ENCODE data around the gene CASS4.

CASS4 gene

GRCh38 chr20:56469077-56469449 lies 57.0 kb downstream of the CASS4 start:
- TF ChIP-seq NFIC (IDR thresholded peaks at IDR 0.05) (no peak), TAF1 (IDR thresholded peaks at IDR 0.05; ENCODE audit: low read depth) (no peak), YY1 (IDR thresholded peaks at IDR 0.05; ENCODE audit: low read depth) (no peak), CREB1 (IDR thresholded peaks at IDR 0.05; ENCODE audit: low read depth) (no peak)

- TF ChIP-seq TAF1 (IDR thresholded peaks at IDR 0.05; ENCODE audit: low read depth), result no peak
- TF ChIP-seq TEAD4 (IDR thresholded peaks at IDR 0.05), result no peak
- no peak for TF ChIP-seq CREB1 (IDR thresholded peaks at IDR 0.05; ENCODE audit: low read depth)
- no peak for TF ChIP-seq EP300 (IDR thresholded peaks at IDR 0.05; ENCODE audit: borderline replicate concordance)
- TF ChIP-seq USF1 (IDR thresholded peaks at IDR 0.05), result no peak
- no peak for TF ChIP-seq CEBPB (IDR thresholded peaks at IDR 0.05)
- no peak for TF ChIP-seq REST (IDR thresholded peaks at IDR 0.05; ENCODE audit: low read depth)
- TF ChIP-seq ZBTB7A (IDR thresholded peaks at IDR 0.05; ENCODE audit: low read depth), result no peak
- no peak for TF ChIP-seq YY1 (IDR thresholded peaks at IDR 0.05; ENCODE audit: low read depth)
- TF ChIP-seq EGR1 (IDR thresholded peaks at IDR 0.05), result no peak
- no peak for TF ChIP-seq RAD21 (IDR thresholded peaks at IDR 0.05; ENCODE audit: low read depth)
Observed at GRCh38 chr20:56483970-56484369, 71.9 kb downstream of the CASS4 start.

- TF ChIP-seq FOXM1 (IDR thresholded peaks at IDR 0.05; ENCODE audit: borderline replicate concordance, low read depth), result no peak
- TF ChIP-seq USF1 (IDR thresholded peaks at IDR 0.05), result no peak
- no peak for TF ChIP-seq REST (IDR thresholded peaks at IDR 0.05; ENCODE audit: low read depth)
- TF ChIP-seq EGR1 (IDR thresholded peaks at IDR 0.05), result no peak
- TF ChIP-seq CREB1 (IDR thresholded peaks at IDR 0.05; ENCODE audit: low read depth), result no peak
- no peak for TF ChIP-seq MAX (IDR thresholded peaks at IDR 0.05)
- TF ChIP-seq ZBTB7A (IDR thresholded peaks at IDR 0.05; ENCODE audit: low read depth), result no peak
- no peak for TF ChIP-seq NFIC (IDR thresholded peaks at IDR 0.05)
- TF ChIP-seq EP300 (IDR thresholded peaks at IDR 0.05; ENCODE audit: borderline replicate concordance), result no peak
- no peak for TF ChIP-seq YY1 (IDR thresholded peaks at IDR 0.05; ENCODE audit: low read depth)
Observed at GRCh38 chr20:56487216-56487615, 75.2 kb downstream of the CASS4 start.

GRCh38 chr20:56488566-56488965 lies 76.5 kb downstream of the CASS4 start:
- no peak for TF ChIP-seq RAD21 (IDR thresholded peaks at IDR 0.05; ENCODE audit: low read depth)
- TF ChIP-seq TAF1 (IDR thresholded peaks at IDR 0.05; ENCODE audit: low read depth), result no peak
- no peak for TF ChIP-seq CEBPB (IDR thresholded peaks at IDR 0.05)
- no peak for TF ChIP-seq FOXM1 (IDR thresholded peaks at IDR 0.05; ENCODE audit: borderline replicate concordance, low read depth)

- no peak for TF ChIP-seq MAX (IDR thresholded peaks at IDR 0.05)
- no peak for TF ChIP-seq EP300 (IDR thresholded peaks at IDR 0.05; ENCODE audit: borderline replicate concordance)
- no peak for TF ChIP-seq TCF12 (IDR thresholded peaks at IDR 0.05; ENCODE audit: low read depth)
- no peak for TF ChIP-seq TAF1 (IDR thresholded peaks at IDR 0.05; ENCODE audit: low read depth)
- TF ChIP-seq REST (IDR thresholded peaks at IDR 0.05; ENCODE audit: low read depth), result no peak
- TF ChIP-seq USF1 (IDR thresholded peaks at IDR 0.05), result no peak
- no peak for TF ChIP-seq FOXM1 (IDR thresholded peaks at IDR 0.05; ENCODE audit: borderline replicate concordance, low read depth)
- TF ChIP-seq TEAD4 (IDR thresholded peaks at IDR 0.05), result no peak
- TF ChIP-seq CREB1 (IDR thresholded peaks at IDR 0.05; ENCODE audit: low read depth), result no peak
- no peak for TF ChIP-seq YY1 (IDR thresholded peaks at IDR 0.05; ENCODE audit: low read depth)
- TF ChIP-seq RAD21 (IDR thresholded peaks at IDR 0.05; ENCODE audit: low read depth), result no peak
- TF ChIP-seq ZBTB7A (IDR thresholded peaks at IDR 0.05; ENCODE audit: low read depth), result no peak
- no peak for TF ChIP-seq EGR1 (IDR thresholded peaks at IDR 0.05)
- no peak for TF ChIP-seq NFIC (IDR thresholded peaks at IDR 0.05)
- TF ChIP-seq CEBPB (IDR thresholded peaks at IDR 0.05), result no peak
Observed at GRCh38 chr20:56501116-56501515, 89.1 kb downstream of the CASS4 start.
